Left kidney (tissue), 2 donors: Measurements from ENCODE around the gene RIPK1. TPM values are rescaled to one million over a fixed set of nuclear protein-coding genes. Genes with fewer than 3 reads are reported as not detected.
A peak's percentile ranks its signal among the peaks of the same experiment; 100 is the strongest.
"Not testable (repeated sequence)": the region's sequence is repeated elsewhere in the genome, so short reads cannot be mapped to it uniquely, and the experiment has no call there.

ENCODE experiments used
- DNase-seq: peaks from one replicate; pipeline ENCODE4 v3.0.0-alpha.2; 2013
- polyA plus RNA-seq: library from polyadenylated mRNA; unstranded; fragments of 120-200 nt; gene quantifications from one replicate; pipeline ENCODE4 v1.2.1, GENCODE V29; 2013; ENCODE audit not compliant: insufficient read length

RIPK1 gene
- polyA plus RNA-seq, 1 donor = 31.3 TPM

- DNase-seq = no peak
These were observed 67.5 kb downstream of the RIPK1 start for GRCh38 chr6:3135668-3136291.

GRCh38 chr6:3136292-3137011 lies 68.2 kb downstream of the RIPK1 start:
- no peak for DNase-seq

- DNase-seq = no peak
These were observed 68.9 kb downstream of the RIPK1 start for GRCh38 chr6:3137057-3137777.

- DNase-seq = not testable (repeated sequence)
These were observed 69.6 kb downstream of the RIPK1 start for GRCh38 chr6:3137873-3138272.

- DNase-seq = no peak
These were observed 70.0 kb downstream of the RIPK1 start for GRCh38 chr6:3138341-3138740.

- DNase-seq = peak; percentile 27
These were observed 71.0 kb downstream of the RIPK1 start for GRCh38 chr6:3139090-3139903.

- DNase-seq = no peak
These were observed 71.9 kb downstream of the RIPK1 start for GRCh38 chr6:3140201-3140600.

GRCh38 chr6:3142536-3142935 lies 74.2 kb downstream of the RIPK1 start:
- DNase-seq = no peak

GRCh38 chr6:3143158-3143557 lies 74.9 kb downstream of the RIPK1 start:
- no peak for DNase-seq

GRCh38 chr6:3144571-3144970 lies 76.3 kb downstream of the RIPK1 start:
- DNase-seq = no peak

GRCh38 chr6:3147914-3148757 lies 79.8 kb downstream of the RIPK1 start:
- DNase-seq = no peak

GRCh38 chr6:3151691-3152090 lies 83.4 kb downstream of the RIPK1 start:
- DNase-seq = no peak

GRCh38 chr6:3152689-3153088 lies 84.4 kb downstream of the RIPK1 start:
- DNase-seq = no peak

GRCh38 chr6:3155416-3155815 lies 87.1 kb downstream of the RIPK1 start:
- DNase-seq = not testable (repeated sequence)

GRCh38 chr6:3156184-3157130 lies 88.2 kb downstream of the RIPK1 start:
- DNase-seq = not testable (repeated sequence)

GRCh38 chr6:3157131-3157933 lies 89.0 kb downstream of the RIPK1 start, which contains the start of gene TUBB2A:
TUBB2A (minus strand) TSS chr6:3157544; CDS start chr6:3157463, 81 bp downstream.
- no peak for DNase-seq

GRCh38 chr6:3159805-3160781 lies 91.8 kb downstream of the RIPK1 start:
- no peak for DNase-seq

GRCh38 chr6:3162067-3162497 lies 93.8 kb downstream of the RIPK1 start:
- DNase-seq = no peak
